B cell (primary cell): ENCODE measurements around the gene FBH1. TPM values are rescaled to one million over a fixed set of nuclear protein-coding genes. Genes with fewer than 3 reads are reported as not detected.

Experiments used
- ATAC-seq: fragments of 200-7000 bp; cut with Tn5 transposase; one replicate; pipeline ENCODE4 v1.10.0; 2021; ENCODE audit warnings: low read depth, mild to moderate bottlenecking, moderate number of reproducible peaks, moderate library complexity
- CTCF ChIA-PET: fragments of 350-600 bp; sonication (Branson Sonifier 250); formaldehyde crosslinking; loops from one replicate; lab custom pipeline; 2021; ENCODE audit warnings: antibody characterized with exemption, inconsistent platforms; lab: Charles Lee
- POLR2A ChIA-PET: fragments of 350-600 bp; sonication (Branson Sonifier 250); formaldehyde crosslinking; loops from one replicate; lab custom pipeline; 2021; ENCODE audit warnings: antibody characterized with exemption; lab: Charles Lee
- DNase-seq: peaks from one replicate; pipeline ENCODE4 v3.0.0; 2013
- H2AFZ ChIP-seq: 2 replicates; pipeline ENCODE4 v1.6.1; 2012; ENCODE audit warnings: mild to moderate bottlenecking, low read depth, low read length; ENCODE audit not compliant: insufficient read depth, poor library complexity, severe bottlenecking
- H3K27ac ChIP-seq, 2 donors: 1 replicate in 1 of 2; 2 replicates in 1 of 2; pipeline ENCODE4 v1.5.1; 2012 to 2013; ENCODE audit warnings: low read length in 2 of 2, mild to moderate bottlenecking in 2 of 2, moderate library complexity in 1 of 2
- H3K27me3 ChIP-seq, 4 experiments: fragments of 200-600 bp in 1 of 4; sonication (generic) in 1 of 4; replicated peaks in 1 of 4; 1 replicate in 2 of 4; 2 replicates in 2 of 4; pipeline versions ENCODE4 v1.6.1 to v1.7.0; 2013 to 2016; ENCODE audit warnings: low read length in 3 of 4, mild to moderate bottlenecking in 2 of 4, mixed read lengths in 1 of 4, moderate library complexity in 1 of 4; ENCODE audit not compliant: insufficient read depth in 4 of 4, control insufficient read depth in 3 of 4; ENCODE audit errors: control extremely low read depth in 1 of 4
- H3K36me3 ChIP-seq, 2 experiments: replicated peaks in 1 of 2; 1 replicate in 1 of 2; 2 replicates in 1 of 2; pipeline versions ENCODE4 v1.6.1 to v1.7.1; 2013; ENCODE audit warnings: low read length in 1 of 2; ENCODE audit not compliant: insufficient read depth in 2 of 2, control insufficient read depth in 1 of 2; ENCODE audit errors: control extremely low read depth in 1 of 2, extremely low read depth in 1 of 2
- H3K4me1 ChIP-seq, 2 donors: fragments of 200-600 bp in 1 of 2; sonication (generic) in 1 of 2; 1 replicate in 1 of 2; 2 replicates in 1 of 2; pipeline versions ENCODE4 v1.5.1 to v1.6.1; 2013 to 2017; ENCODE audit warnings: low read length in 2 of 2; ENCODE audit not compliant: control insufficient read depth in 2 of 2, insufficient read depth in 2 of 2
- H3K4me2 ChIP-seq: replicated peaks from 2 replicates; pipeline ENCODE3; 2012; ENCODE audit warnings: mild to moderate bottlenecking, low read depth, low read length; ENCODE audit not compliant: poor library complexity, severe bottlenecking
- H3K4me3 ChIP-seq, 5 experiments: fragments of 200-600 bp in 1 of 5; sonication (generic) in 1 of 5; 1 replicate in 3 of 5; 2 replicates in 2 of 5; pipeline versions ENCODE4 v1.5.1 to v1.7.0; 2011 to 2016; ENCODE audit warnings: low read length in 4 of 5, mild to moderate bottlenecking in 4 of 5, low read depth in 2 of 5, control low read depth in 1 of 5, moderate library complexity in 1 of 5; ENCODE audit not compliant: insufficient read depth in 1 of 5; ENCODE audit errors: control extremely low read depth in 1 of 5, extremely low read depth in 1 of 5
- H3K79me2 ChIP-seq: fragments of 200-600 bp; sonication (generic); one replicate; pipeline ENCODE4 v1.6.0; 2016; ENCODE audit warnings: low read length; ENCODE audit not compliant: control insufficient read depth, insufficient read depth
- H3K9ac ChIP-seq: fragments of 200-600 bp; sonication (generic); 2 replicates; pipeline ENCODE4 v1.6.1; 2017; ENCODE audit warnings: mild to moderate bottlenecking, low read length, moderate library complexity
- H3K9me3 ChIP-seq, 3 donors: one replicate each; pipeline versions ENCODE4 v1.6.1 to v1.7.1; 2013; ENCODE audit warnings: low read length in 2 of 3; ENCODE audit not compliant: control insufficient read depth in 2 of 3, insufficient read depth in 1 of 3; ENCODE audit errors: control extremely low read depth in 1 of 3
- H4K20me1 ChIP-seq: 2 replicates; pipeline ENCODE4 v1.6.0; 2012; ENCODE audit warnings: mild to moderate bottlenecking, low read length; ENCODE audit not compliant: insufficient read depth, control insufficient read depth, poor library complexity, severe bottlenecking
- H3K27ac Mint-ChIP-seq: one replicate; pipeline ENCODE4 v1.8.0; 2021; ENCODE audit warnings: mixed read lengths
- H3K27me3 Mint-ChIP-seq: one replicate; pipeline ENCODE4 v1.8.0; 2021; ENCODE audit warnings: mixed read lengths
- H3K4me1 Mint-ChIP-seq: one replicate; pipeline ENCODE4 v1.8.0; 2021; ENCODE audit warnings: mixed read lengths
- H3K4me3 Mint-ChIP-seq: one replicate; pipeline ENCODE4 v1.8.0; 2021; ENCODE audit warnings: mixed read lengths
- H3K9me3 Mint-ChIP-seq: one replicate; pipeline ENCODE4 v1.8.0; 2022; ENCODE audit warnings: mixed read lengths; ENCODE audit not compliant: insufficient read depth
- EZH2 ChIP-seq: IDR thresholded peaks from 2 replicates; pipeline ENCODE4 v1.6.1; 2012; ENCODE audit warnings: borderline replicate concordance, low read depth, mild to moderate bottlenecking, moderate library complexity, low read length; ENCODE audit not compliant: insufficient read depth, poor library complexity, severe bottlenecking
- WGBS: methylation state at CpG from one replicate; pipeline ENCODE4 v1.1.5; 2013; ENCODE audit warnings: missing lambda C conversion rate; ENCODE audit not compliant: insufficient coverage; 5-methylcytosine and 5-hydroxymethylcytosine counted together
- intact Hi-C: fragments of 100-400 bp; cut with micrococcal nuclease; formaldehyde crosslinking; loops from one replicate; pipeline ENCODE4 v1.10.0; 2022
- polyA plus RNA-seq: library from polyadenylated mRNA; depleted of rRNA; stranded (reverse); fragments of >200 nt; gene quantifications from 2 replicates; pipeline ENCODE4 v1.2.3, GENCODE V29; 2012
- total RNA-seq, 2 donors: library from RNA; stranded (reverse); fragments of 120-200 nt in 1 of 2; gene quantifications; 1 replicate in 1 of 2; 2 replicates in 1 of 2; pipeline versions ENCODE4 v1.2.3 to v1.2.4, GENCODE V29; 2013 to 2022
- TF ChIP-seq, protein P1 (sequence below): fragments of 200-600 bp; IDR thresholded peaks from one replicate; pipeline ENCODE4 v1.8.0; 2022; ENCODE audit warnings: antibody characterized with exemption, mild to moderate bottlenecking

The FBH1 gene
- total and polyA plus RNA-seq, 2 donors (not counting 1 experiment from before 2014, with no cell fraction given), result 86.4 to 129 TPM

DNA sequence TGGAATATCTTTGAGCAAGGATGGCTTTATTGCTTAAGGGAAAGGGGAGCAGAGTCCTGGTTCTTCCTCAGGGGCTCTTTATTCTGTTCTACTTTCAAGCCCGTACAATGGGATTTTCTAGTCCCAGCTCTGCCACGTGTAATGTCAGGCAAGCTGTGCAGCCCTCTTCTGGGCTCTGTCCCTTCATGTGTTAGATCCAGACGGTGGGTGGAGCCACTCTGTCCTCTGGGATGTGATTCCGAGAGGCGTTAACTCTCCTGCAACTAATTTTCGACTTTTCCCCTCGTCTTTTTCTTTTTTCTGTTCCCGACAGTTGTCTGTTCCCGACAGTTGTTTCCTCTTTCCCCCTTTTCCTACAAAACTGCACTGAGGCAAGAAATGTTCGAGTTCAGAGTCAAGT, 34.8 kb downstream of the FBH1 start:
- DNase-seq (no peak), ATAC-seq (no peak)
- H3K79me2 ChIP-seq, result no peaks in the 10 kb centered on the region
- peaks cover 4 to 96% of the 10 kb centered on the region in 2 experiments for H3K36me3 ChIP-seq
- CTCF ChIA-PET, result no interaction called here
- no peak overlapping the region for H3K27ac ChIP-seq
- no peak overlapping the region for H3K4me2 ChIP-seq
- POLR2A ChIA-PET, result no interaction called here
- Mint-ChIP-seq H3K4me1 (no peaks in the 10 kb centered on the region), H3K4me3 (no peak overlapping the region), H3K27me3 (no peaks in the 10 kb centered on the region), H3K27ac (no peak overlapping the region), H3K9me3 (no peaks in the 10 kb centered on the region)
- TF ChIP-seq EZH2, result no peak
- TF ChIP-seq, protein P1, sequence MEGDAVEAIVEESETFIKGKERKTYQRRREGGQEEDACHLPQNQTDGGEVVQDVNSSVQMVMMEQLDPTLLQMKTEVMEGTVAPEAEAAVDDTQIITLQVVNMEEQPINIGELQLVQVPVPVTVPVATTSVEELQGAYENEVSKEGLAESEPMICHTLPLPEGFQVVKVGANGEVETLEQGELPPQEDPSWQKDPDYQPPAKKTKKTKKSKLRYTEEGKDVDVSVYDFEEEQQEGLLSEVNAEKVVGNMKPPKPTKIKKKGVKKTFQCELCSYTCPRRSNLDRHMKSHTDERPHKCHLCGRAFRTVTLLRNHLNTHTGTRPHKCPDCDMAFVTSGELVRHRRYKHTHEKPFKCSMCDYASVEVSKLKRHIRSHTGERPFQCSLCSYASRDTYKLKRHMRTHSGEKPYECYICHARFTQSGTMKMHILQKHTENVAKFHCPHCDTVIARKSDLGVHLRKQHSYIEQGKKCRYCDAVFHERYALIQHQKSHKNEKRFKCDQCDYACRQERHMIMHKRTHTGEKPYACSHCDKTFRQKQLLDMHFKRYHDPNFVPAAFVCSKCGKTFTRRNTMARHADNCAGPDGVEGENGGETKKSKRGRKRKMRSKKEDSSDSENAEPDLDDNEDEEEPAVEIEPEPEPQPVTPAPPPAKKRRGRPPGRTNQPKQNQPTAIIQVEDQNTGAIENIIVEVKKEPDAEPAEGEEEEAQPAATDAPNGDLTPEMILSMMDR, result no peak
- no peaks in the 10 kb centered on the region for H3K9me3 ChIP-seq
- no peaks in the 10 kb centered on the region for H3K27me3 ChIP-seq
- no peak overlapping the region for H3K9ac ChIP-seq
- no peaks in the 10 kb centered on the region for H3K4me1 ChIP-seq
- peaks cover 4% of the 10 kb centered on the region for H4K20me1 ChIP-seq
- no peak overlapping the region for H2AFZ ChIP-seq
- WGBS, result 96% methylated on average over 7 of the region's 10 CpGs
- intact Hi-C loops, result no loop called here
- no peak overlapping the region for H3K4me3 ChIP-seq

DNA sequence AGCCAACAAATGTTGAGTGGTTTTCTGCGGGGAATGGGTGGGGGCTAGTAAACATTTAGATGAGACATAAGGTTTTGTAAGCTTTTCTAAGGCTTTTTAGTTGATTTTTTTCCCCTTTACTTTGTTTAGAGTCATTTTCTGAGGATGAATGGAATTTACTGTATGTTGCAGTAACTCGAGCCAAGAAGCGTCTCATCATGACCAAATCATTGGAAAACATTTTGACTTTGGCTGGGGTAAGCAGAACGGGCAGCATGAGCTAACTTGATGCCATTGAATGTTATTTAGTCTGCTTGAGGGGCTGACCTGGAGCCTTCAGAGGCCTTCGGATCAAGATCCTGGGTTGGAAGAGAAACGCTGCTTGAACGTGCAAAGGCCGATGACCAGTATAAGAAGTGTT, 37.3 kb downstream of the FBH1 start:
- Histone ChIP-seq H3K27ac (no peak overlapping the region), H3K4me1 (no peaks in the 10 kb centered on the region), H3K36me3 (peaks cover 2 to 80% of the 10 kb centered on the region in 2 experiments), H3K9me3 (no peaks in the 10 kb centered on the region), H3K4me2 (no peak overlapping the region), H3K79me2 (no peaks in the 10 kb centered on the region), H4K20me1 (no peaks in the 10 kb centered on the region), H3K9ac (no peak overlapping the region), H2AFZ (no peak overlapping the region), H3K27me3 (no peaks in the 10 kb centered on the region), H3K4me3 (no peak overlapping the region)
- DNase-seq, result no peak
- no peak for TF ChIP-seq EZH2
- TF ChIP-seq, protein P1, result no peak
- intact Hi-C loops, result no loop called here
- no peaks in the 10 kb centered on the region for H3K9me3 Mint-ChIP-seq
- H3K4me3 Mint-ChIP-seq, result no peak overlapping the region
- 98% methylated on average over 8 of the region's 8 CpGs for WGBS
- no peaks in the 10 kb centered on the region for H3K27me3 Mint-ChIP-seq
- H3K27ac Mint-ChIP-seq, result no peak overlapping the region
- POLR2A ChIA-PET, result no interaction called here
- CTCF ChIA-PET, result interaction anchor here (0.8 to 1.1 kb wide), 2 partner anchors 123 to 474 kb away, joined by 3 read pairs; no protein-coding TSS in a partner anchor
- H3K4me1 Mint-ChIP-seq, result no peaks in the 10 kb centered on the region
- ATAC-seq, result no peak
